Activated CD8-positive, alpha-beta memory T cell treated with anti-CD3 and anti-CD28 coated beads, Interleukin-2, amount 50 U/mL, for 4 hours (primary cell): ENCODE results near the gene TAF1C.

Source experiments
- DNase-seq: peaks from one replicate; pipeline ENCODE4 v3.0.0-alpha.2; 2020

Gene TAF1C

GRCh38 chr16:84182104-84182503 lies 4.8 kb downstream of the TAF1C start:
- no peak for DNase-seq

GRCh38 chr16:84181144-84181915 lies 5.5 kb downstream of the TAF1C start:
- DNase-seq: no peak

GRCh38 chr16:84180519-84181140 lies 6.2 kb downstream of the TAF1C start:
- no peak for DNase-seq

GRCh38 chr16:84179612-84180320 lies 7.1 kb downstream of the TAF1C start:
- no peak for DNase-seq

DNA sequence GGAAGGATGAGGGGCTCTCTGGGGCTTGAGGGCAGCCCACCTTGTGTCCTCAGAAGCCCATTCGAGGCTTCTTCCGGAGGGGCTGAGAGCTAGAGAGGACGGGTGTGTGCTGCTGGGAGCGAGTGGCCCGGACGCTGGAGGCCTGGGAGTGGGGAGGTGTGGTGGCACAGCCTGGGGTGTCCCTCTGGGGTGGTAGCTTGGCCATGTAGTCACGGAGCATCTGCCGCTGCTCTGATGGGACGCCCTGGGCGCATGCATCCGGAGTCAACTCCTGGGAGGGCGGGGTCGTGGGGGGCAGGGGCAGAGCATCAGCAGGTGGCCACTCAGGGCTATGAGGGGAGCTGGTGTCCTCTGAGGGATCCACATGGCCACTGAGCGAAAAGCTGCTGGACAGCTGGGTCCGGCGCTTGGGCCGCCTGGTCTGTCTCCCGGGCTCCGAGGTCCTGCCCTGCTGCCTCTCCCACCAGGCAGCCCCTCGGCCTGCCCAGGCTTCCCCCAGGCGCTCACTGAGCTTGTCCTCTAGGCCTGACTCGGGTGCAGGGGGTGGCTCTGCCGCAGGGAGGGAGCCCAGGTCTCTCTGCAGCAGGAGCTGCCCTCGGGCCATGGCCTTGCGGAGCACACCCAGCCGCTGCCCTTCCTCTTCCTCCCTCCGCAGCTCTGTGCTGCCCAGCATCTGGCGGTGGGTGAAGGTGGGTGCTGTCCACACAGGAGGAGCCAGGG lies 7.8 kb downstream of the TAF1C start:
- no peak for DNase-seq

DNA sequence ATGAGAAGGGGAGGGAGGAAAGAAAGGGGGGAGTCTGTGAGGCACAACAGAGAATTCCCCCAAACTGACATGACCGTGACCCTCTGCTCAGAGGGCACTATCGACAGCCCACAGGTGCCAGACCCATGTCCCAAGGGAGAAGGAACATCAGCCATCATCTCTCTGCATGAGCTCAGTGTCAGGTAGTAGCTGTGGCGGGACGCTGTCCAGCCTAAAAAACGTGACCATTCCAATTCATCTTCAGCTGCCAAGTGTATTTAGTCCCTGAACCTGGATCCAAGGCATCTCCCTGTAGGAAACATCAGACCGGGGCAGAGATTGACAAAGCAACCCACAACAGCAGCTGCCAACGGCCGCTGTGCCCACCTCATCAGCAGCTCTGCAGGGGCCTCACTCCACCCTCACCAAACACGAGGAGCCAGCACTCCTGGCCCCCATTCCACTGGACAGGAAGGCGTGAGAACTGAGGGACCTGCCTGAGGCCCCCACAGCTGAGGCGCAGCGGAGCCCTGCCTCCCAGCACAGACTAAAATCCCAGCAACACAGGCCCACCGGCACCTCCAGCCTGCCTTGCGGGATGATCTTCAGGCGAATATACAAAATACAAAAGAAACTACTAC lies 8.6 kb downstream of the TAF1C start:
- no peak for DNase-seq

DNA sequence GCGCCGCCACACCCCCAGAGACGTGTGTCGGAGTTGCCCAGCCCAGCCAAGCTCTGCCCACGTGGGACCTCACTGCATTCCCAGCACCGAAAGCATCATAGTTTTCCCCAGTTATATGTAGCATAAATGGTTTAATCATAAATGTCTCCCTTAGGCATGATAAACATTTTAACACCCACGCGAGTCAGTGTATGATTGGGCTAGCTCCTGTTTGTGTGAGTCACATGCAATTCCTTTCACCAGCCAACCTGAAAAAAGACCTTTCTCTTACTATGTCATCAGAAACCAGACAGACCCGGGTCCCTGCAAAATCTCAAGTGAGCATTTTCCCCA lies 9.2 kb downstream of the TAF1C start:
- no peak for DNase-seq

- no peak for DNase-seq
These were observed 10.4 kb downstream of the TAF1C start for GRCh38 chr16:84176192-84177053.

DNA sequence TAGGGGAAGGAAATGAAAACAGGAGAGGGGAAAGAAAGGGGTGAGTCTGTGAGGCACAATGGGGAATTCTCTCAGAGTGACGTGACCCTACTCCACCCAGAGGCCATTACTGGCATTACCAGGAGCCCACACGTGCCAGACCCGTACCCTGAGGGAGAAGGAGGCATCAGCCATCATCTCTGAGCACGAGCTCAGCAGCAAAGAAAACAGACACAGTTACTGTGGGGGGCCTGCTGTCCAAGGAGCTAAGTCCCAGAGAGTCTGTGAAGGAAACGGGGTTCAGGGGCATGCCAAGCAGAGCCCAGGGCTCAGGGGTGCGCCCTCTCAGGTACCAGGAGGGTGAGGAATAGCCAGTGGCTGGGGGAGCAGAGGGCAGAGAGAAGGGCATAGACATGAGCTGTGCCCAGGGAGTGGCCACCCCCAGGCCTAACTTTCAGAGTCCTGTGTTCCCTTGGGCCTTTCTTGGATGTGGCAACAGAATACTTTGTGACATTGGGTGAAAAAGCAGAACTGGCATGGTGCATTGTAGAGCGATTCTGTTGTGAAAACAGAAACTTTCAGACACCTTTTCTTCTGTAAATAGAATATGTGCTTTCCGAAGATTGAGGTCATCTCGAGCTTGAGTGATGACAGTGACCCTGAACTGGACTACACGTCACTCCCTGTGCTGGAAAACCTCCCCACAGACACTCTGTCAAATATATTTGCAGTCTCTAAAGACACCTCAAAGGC lies 11.3 kb downstream of the TAF1C start:
- DNase-seq: peak; percentile 60

DNA sequence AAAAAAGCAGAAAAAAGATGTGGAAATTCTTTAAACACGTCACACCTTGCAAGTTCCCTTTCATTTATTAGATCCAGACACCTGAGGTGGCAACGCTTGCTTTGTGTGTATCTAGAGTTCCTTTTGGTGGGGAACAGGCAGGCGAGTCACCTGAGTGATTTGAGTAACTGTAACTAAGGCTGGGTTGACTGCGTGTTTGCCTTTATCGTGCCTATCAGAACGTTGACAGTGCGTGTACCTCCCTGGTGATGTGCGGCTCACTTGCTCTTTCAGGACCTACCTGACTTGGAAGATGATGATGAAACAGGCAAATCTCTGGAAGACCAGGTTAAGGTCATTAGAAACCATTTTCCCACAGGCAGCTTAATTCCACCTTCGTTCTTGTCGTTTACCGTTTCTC lies 12.5 kb downstream of the TAF1C start:
- no peak for DNase-seq

GRCh38 chr16:84169765-84170310 lies 17.0 kb downstream of the TAF1C start:
- no peak for DNase-seq

DNA sequence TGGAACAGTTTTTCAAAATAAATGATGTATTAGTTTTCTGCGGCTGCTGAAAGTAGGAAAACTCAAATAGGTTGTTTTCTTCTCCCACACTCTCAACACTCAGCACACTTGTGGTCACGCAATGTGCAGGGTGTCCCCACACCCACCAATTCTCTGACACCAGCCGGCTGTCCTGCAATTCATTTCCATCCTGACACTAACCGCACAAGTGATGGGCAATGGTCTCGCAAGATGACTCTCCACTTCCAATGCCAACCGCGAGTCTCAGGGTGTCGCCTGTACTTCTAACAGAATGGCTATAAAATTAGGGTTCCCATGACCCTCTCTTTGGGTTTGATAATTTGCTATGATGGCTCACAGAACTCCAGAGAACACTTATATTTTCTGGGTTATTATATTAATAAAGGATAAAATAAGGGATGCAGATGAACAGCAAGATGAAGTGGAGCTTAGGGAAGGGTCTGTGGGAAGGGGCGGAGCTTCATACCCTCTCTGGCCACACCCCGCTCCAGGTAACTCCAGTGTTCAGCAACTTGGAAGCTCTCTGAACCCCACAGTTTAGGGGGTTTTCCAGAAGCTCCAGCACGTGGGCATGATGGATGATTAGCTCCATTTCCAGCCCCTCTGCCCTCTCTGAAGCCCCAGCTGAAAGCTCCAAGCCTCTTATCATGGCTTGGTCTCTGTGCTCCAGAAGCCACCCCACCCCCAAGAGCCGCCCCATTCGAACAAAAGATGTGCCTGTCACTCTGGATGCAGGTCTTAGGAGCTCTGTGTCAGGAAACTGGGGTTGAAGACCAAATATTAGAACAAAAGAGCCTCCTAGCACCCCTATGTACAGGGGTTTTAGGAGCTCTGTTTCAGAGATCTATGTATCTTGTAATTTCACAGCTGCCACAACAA lies 19.8 kb downstream of the TAF1C start:
- DNase-seq: no peak

- no peak for DNase-seq
These were observed 21.1 kb downstream of the TAF1C start for GRCh38 chr16:84165746-84166145.

DNA sequence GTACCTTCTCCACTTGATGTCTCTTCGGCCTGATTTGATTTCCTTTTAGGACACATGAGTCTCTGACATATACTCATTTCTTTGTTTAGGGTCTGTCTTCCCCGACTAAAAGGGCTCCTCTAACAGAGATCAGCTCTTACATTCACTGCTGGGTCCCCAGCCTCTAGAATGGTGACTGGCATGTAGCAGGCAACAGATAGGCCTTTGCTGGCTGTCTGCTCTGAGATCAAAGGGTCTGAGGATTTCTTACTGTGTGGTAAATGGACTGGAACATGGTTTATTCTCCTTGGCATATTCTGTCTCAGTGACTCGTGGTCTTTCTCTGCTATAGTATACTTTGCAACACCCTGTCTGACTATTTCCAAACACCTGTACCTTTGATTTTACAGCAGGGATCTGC lies 25.1 kb downstream of the TAF1C start:
- no peak for DNase-seq

GRCh38 chr16:84161037-84161436 lies 25.8 kb downstream of the TAF1C start:
- DNase-seq: no peak

DNA sequence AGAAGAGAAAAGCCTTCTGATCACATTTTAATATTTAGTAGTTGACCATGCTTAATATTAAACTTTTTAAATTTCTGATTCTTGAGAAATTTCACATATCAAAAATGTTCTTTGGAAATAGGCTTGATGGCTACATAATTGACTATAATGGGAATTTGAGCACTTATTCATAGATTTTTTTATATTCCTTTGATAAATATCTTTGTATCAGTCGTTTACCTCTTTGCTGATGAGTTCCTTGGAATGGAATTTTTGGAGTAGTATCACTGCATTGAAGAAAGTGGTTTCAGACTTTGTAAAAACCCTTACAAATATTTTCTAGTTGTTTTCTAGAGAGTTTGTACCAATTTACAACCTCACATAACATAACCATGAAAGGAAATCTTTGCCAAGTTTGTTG lies 27.1 kb downstream of the TAF1C start:
- DNase-seq: no peak

DNA sequence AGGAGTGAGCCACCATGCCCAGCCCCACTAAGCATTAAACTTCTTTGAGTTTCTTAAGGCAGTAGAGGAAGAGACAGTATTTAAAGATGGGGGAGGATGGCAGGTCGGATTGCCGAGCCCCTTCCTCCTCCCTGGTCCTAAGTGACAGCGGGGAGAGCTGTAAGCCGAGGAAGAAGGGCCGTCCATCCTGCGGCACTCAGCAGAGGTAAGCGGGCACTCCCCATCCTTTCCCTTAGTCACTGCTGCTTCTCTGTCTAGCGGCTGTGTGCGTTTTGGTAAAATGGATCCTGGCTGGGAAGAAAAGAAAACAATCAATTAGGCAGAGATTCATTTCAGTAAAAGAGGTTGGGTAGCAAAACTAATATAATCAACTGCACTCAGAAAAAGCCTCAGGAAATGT lies 27.9 kb downstream of the TAF1C start:
- DNase-seq: no peak

DNA sequence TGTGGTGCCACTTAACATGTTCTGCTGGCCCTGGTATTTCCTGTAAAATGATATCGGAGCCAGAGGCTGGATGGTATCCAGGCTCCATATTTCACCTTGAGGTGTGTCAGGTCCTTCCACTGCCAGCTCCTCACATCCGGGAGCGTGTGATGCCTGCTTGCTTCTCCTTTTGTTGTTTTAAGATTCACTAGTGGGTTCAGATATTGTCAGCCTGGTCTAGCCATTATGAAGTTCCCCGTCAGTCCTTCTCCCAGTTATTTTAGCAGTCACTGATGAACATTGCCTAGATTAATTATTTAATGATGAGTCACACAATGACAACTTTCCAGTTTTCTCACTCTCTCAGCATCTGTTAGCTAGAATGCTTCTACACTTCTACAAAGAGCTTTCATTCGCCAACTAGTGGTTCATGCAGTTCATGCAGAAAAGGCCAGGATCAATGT lies 30.5 kb downstream of the TAF1C start:
- no peak for DNase-seq

- DNase-seq: no peak
These were observed 31.1 kb downstream of the TAF1C start for GRCh38 chr16:84155771-84156170.

- no peak for DNase-seq
These were observed 31.6 kb downstream of the TAF1C start for GRCh38 chr16:84155226-84155625.
